Upper lobe of left lung (tissue), 6 donors: ENCODE data around the gene NOL4L. TPM values are rescaled to one million over a fixed set of nuclear protein-coding genes. Genes with fewer than 3 reads are reported as not detected.
A peak's percentile ranks its signal among the peaks of the same experiment; 100 is the strongest.

ENCODE experiments used
- ATAC-seq, 2 donors: fragments of 200-7000 bp; cut with Tn5 transposase; one replicate each; pipeline ENCODE4 v1.9.1; 2022; ENCODE audit warnings: mild to moderate bottlenecking in 2 of 2, moderate library complexity in 2 of 2; ENCODE audit not compliant: low FRiP score in 2 of 2
- DNase-seq, 2 donors: peaks; one replicate each; pipeline ENCODE4 v3.0.0-alpha.2; 2019 to 2020
- H3K27ac ChIP-seq, 4 donors: fragments of 200-600 bp; sonication (generic); one replicate each; pipeline ENCODE4 v1.5.1; 2016 to 2019
- H3K27me3 ChIP-seq, 4 donors: fragments of 200-600 bp; sonication (generic); one replicate each; pipeline ENCODE4 v1.5.1; 2017 to 2019
- H3K36me3 ChIP-seq, 4 donors: fragments of 200-600 bp; sonication (generic); one replicate each; pipeline ENCODE4 v1.5.1; 2016 to 2019
- H3K4me1 ChIP-seq, 4 donors: fragments of 200-600 bp; sonication (generic); one replicate each; pipeline ENCODE4 v1.5.1; 2018 to 2019
- H3K4me3 ChIP-seq, 4 donors: fragments of 200-600 bp; sonication (generic); one replicate each; pipeline ENCODE4 v1.5.1; 2017 to 2019; ENCODE audit warnings: mild to moderate bottlenecking in 2 of 4, moderate library complexity in 1 of 4
- H3K9me3 ChIP-seq, 4 donors: fragments of 200-600 bp; sonication (generic); one replicate each; pipeline ENCODE4 v1.5.1; 2018 to 2019
- EP300 ChIP-seq, 4 donors: sonication (generic); formaldehyde crosslinking; IDR thresholded peaks; one replicate each; pipeline ENCODE4 v1.5.1; 2017; ENCODE audit warnings: antibody characterized with exemption in 4 of 4, control low read depth in 2 of 4
- POLR2A ChIP-seq, 4 donors: fragments of 450-650 bp; IDR thresholded peaks; one replicate each; pipeline ENCODE4 v1.5.1; 2016 to 2017; ENCODE audit warnings: antibody characterized with exemption in 4 of 4, mild to moderate bottlenecking in 2 of 4
- POLR2AphosphoS5 ChIP-seq, 2 donors: sonication (generic); formaldehyde crosslinking; IDR thresholded peaks; one replicate each; pipeline ENCODE4 v1.5.1; 2017; ENCODE audit warnings: antibody characterized with exemption in 2 of 2
- WGBS, 2 donors: methylation state at CpG; one replicate each; pipeline ENCODE4 v1.1.5; 2017 to 2018; 5-methylcytosine and 5-hydroxymethylcytosine counted together
- total RNA-seq, 6 donors: library from RNA; depleted of rRNA in 4 of 6; stranded (reverse); fragments of >200 nt in 4 of 6; gene quantifications; one replicate each; pipeline versions ENCODE4 v1.1.0 to v1.2.1, GENCODE V29; 2016 to 2021
- TF ChIP-seq, protein P1 (sequence below), 6 experiments: fragments of 450-650 bp in 4 of 6; fragments of 200-600 bp in 2 of 6; sonication (generic) in 2 of 6; IDR thresholded peaks; one replicate each; pipeline ENCODE4 v1.5.1; 2016 to 2019; ENCODE audit warnings: antibody characterized with exemption in 6 of 6
- donor health status: DM: no; HTN: no; CAD: no; lungs with moderate emphysema.
- donor health status: DM: no; HTN: yes; CAD: no; lungs with severe emphysema.

The NOL4L gene
- total RNA-seq, 6 donors from 2014 or later, result 13.4 to 40.2 (median 19.0) TPM

DNA sequence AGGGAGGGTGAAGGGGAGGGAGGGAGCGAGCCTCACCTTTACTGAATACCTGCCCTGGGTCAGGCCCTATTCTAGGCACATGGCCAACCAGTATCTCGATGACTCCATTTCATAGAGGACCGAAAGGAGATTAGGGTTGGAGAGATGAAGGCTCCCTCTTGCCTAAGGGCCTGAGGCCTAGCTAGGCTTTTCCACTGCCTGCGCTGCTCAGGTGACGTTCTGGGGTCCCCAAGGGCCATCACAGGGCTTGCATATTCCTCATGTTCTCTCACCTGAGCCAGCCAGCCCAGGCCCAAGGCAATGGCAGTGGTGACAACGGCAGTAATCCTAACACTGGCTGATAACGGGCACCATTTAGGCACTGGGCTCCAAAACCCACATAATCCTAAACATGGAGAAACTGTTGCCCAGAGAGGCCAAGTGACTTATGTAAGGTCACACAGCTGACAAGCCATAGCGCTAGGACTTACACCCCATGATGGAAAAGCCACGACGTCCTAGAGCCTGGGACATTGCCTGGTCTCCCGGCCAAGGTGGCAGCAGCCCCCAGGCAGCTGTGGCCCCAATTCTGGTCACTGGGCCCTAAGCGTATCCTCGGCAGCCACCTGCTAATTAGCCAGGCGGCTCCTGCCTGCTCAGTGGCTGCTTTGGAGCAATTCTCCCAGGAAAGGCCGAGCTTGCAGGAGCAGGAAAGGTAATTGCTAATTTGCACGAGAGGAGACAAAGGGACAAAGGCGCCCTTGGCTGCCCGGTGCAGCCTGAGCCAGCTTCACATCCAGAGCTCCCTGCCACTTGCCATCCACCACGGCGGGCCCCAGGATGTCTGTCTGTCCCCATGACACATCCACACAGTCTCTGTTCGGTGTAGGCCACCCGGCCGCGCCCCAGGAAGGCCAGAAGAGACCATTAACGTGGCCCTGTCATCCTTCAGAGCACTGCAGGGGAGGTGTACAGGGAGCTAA lies 21.5 kb downstream of the NOL4L start:
- ATAC-seq (no peak), DNase-seq (no peak)
- Histone ChIP-seq H3K27ac (no peak overlapping the region), H3K9me3 (no peaks in the 10 kb centered on the region), H3K4me3 (no peak overlapping the region), H3K36me3 (no peaks in the 10 kb centered on the region), H3K27me3 (no peaks in the 10 kb centered on the region), H3K4me1 (peaks cover 4 to 13% (median 6%) of the 10 kb centered on the region in 4 donors)
- TF ChIP-seq POLR2A (IDR thresholded peaks at IDR 0.05) (no peak), POLR2AphosphoS5 (IDR thresholded peaks at IDR 0.05) (no peak), EP300 (IDR thresholded peaks at IDR 0.05) (no peak)
- TF ChIP-seq, protein P1, sequence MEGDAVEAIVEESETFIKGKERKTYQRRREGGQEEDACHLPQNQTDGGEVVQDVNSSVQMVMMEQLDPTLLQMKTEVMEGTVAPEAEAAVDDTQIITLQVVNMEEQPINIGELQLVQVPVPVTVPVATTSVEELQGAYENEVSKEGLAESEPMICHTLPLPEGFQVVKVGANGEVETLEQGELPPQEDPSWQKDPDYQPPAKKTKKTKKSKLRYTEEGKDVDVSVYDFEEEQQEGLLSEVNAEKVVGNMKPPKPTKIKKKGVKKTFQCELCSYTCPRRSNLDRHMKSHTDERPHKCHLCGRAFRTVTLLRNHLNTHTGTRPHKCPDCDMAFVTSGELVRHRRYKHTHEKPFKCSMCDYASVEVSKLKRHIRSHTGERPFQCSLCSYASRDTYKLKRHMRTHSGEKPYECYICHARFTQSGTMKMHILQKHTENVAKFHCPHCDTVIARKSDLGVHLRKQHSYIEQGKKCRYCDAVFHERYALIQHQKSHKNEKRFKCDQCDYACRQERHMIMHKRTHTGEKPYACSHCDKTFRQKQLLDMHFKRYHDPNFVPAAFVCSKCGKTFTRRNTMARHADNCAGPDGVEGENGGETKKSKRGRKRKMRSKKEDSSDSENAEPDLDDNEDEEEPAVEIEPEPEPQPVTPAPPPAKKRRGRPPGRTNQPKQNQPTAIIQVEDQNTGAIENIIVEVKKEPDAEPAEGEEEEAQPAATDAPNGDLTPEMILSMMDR (IDR thresholded peaks at IDR 0.05), result no peak
- 86 to 94% methylated on average over 20 to 22 of the region's 25 CpGs for WGBS, 2 donors

DNA sequence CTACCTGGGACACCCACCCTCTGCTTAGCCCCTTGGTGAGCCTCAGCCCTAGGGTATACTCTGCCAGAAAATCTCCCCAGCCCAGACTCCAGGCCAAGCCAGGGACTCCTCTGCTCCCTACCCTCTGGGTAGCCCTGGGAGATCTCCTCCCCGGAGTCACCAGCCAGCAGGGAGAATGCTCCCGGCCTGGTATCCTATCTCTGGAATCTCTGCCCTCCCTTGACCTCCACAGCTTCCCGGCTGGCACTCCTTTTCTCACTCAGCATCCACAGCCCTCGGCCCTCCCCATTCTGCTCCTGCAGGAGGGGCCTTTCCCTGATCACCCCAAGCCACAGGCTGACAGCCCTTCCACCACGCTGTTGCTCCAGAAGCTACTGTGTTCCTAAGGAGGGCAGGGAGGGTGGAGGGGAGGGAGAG lies 22.6 kb downstream of the NOL4L start:
- H3K27me3 ChIP-seq, result no peaks in the 10 kb centered on the region
- TF ChIP-seq, protein P1 (IDR thresholded peaks at IDR 0.05), result no peak
- ATAC-seq, result no peak
- H3K36me3 ChIP-seq, result no peaks in the 10 kb centered on the region
- DNase-seq, result no peak
- H3K27ac ChIP-seq, result no peak overlapping the region
- H3K4me3 ChIP-seq, result no peak overlapping the region
- no peaks in the 10 kb centered on the region for H3K9me3 ChIP-seq
- peaks cover 4 to 13% (median 6%) of the 10 kb centered on the region in 4 donors for H3K4me1 ChIP-seq
- WGBS, 2 donors, result 62 to 72% methylated on average over 5 of the region's 5 CpGs

DNA sequence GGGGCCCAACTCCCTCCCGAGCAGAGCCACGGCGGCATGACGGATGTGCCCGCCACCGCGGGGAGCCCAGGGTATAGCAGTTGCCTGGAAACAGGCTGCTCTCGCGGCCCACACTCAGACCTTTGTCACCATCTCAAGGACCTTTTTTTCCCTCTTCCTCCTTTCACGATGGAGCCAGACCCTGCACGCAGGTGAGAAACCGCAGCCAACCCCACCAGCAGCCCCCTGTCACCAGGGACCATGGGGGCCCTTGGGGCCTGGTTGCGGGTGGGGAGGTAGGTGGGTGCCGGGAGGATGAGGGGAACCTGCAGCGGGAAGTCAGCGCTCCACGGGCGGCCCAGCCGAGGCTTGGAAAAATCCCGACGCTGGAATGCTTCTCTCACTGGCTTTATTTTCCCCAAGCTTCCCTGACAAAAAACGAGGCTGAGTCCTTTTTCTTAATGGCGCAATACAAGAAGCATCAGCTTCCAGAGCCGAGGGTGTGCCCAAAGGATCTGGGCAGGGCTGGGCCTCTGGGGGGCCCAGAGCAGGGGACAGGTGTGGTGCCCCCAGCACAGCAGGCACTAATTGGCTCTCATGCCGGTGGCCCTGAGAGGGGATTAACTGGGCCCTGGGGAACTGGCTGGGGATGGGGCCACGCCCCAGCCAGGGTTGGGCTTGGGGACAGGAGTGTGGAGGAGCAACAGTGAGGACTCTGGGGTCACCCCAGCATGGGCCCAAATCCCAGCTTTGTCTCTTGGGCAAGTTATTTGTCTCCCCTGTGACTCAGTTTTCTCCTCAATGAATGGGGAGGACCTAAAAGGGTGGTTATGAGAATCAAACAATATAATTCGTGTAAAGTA lies 23.9 kb downstream of the NOL4L start:
- H3K9me3 ChIP-seq, result no peaks in the 10 kb centered on the region
- WGBS, 2 donors, result 55 to 95% methylated on average over 5 to 20 of the region's 27 CpGs
- H3K36me3 ChIP-seq, result no peaks in the 10 kb centered on the region
- H3K4me1 ChIP-seq, result peaks cover 4 to 13% (median 6%) of the 10 kb centered on the region in 4 donors
- H3K27ac ChIP-seq, result no peak overlapping the region
- no peak overlapping the region for H3K4me3 ChIP-seq
- DNase-seq, result peak in 1 of 2 donors; percentile 76
- TF ChIP-seq EP300 (IDR thresholded peaks at IDR 0.05) (no peak), POLR2A (IDR thresholded peaks at IDR 0.05) (no peak), POLR2AphosphoS5 (IDR thresholded peaks at IDR 0.05) (no peak)
- TF ChIP-seq, protein P1 (IDR thresholded peaks at IDR 0.05), result no peak
- H3K27me3 ChIP-seq, result no peaks in the 10 kb centered on the region
- no peak for ATAC-seq

DNA sequence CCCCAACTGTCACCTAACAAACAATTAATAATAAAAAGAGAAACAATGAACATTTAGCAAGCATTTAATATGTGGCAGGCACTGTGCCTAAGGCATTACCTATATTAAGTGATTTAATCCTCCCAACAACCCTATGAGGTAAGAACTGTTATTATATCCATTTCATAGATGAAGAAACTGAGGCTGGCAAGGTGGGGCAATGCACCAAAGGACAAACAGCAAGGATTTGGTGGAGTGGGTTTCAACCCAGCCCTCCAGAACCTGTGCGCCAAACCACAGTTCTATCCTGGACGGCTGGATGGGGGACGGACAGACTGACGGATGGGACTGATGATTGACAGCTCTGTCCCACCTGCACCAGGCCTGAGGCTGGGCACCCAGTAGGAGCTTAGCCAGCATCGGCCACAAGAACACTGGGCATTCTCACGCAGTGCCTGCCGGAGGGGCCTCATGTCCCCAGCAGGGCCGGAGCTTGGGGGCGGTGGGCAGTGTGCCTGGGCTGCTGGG lies 24.6 kb downstream of the NOL4L start:
- no peaks in the 10 kb centered on the region for H3K9me3 ChIP-seq
- H3K36me3 ChIP-seq, result no peaks in the 10 kb centered on the region
- H3K4me3 ChIP-seq, result no peak overlapping the region
- H3K27me3 ChIP-seq, result no peaks in the 10 kb centered on the region
- TF ChIP-seq, protein P1 (IDR thresholded peaks at IDR 0.05), result no peak
- TF ChIP-seq POLR2A (IDR thresholded peaks at IDR 0.05) (no peak), EP300 (IDR thresholded peaks at IDR 0.05) (no peak), POLR2AphosphoS5 (IDR thresholded peaks at IDR 0.05) (no peak)
- H3K4me1 ChIP-seq, result peaks cover 4 to 11% (median 6%) of the 10 kb centered on the region in 4 donors
- 78% methylated on average over 8 of the region's 9 CpGs; no CpG with 5 or more reads in 1 of the 2 donors for WGBS, 2 donors
- H3K27ac ChIP-seq, result no peak overlapping the region
- no peak for ATAC-seq
- DNase-seq, result no peak
